Neural cell (in vitro differentiated cells): Measurements from ENCODE around the gene TMEM123. TPM values are rescaled to one million over a fixed set of nuclear protein-coding genes. Genes with fewer than 3 reads are reported as not detected.

Source experiments
- H2AFZ ChIP-seq: fragments of 200-600, 300-800 bp; sonication (generic), shearing (Covaris generic); 2 replicates; pipeline ENCODE4 v1.6.0; 2014; ENCODE audit warnings: low read depth, mild to moderate bottlenecking, antibody characterized with exemption, low read length, moderate library complexity
- H3F3A ChIP-seq: fragments of 200-600 bp; shearing (Covaris generic); 2 replicates; pipeline ENCODE4 v1.6.1; 2016; ENCODE audit warnings: mild to moderate bottlenecking, moderate library complexity, mixed read lengths, antibody characterized with exemption, low read length; ENCODE audit not compliant: insufficient read depth, poor library complexity, severe bottlenecking
- H3K27ac ChIP-seq: fragments of 200-600, 300-800 bp; sonication (generic), shearing (Covaris generic); 2 replicates; pipeline ENCODE4 v1.5.1; 2014; ENCODE audit warnings: mild to moderate bottlenecking, low read length, moderate library complexity
- H3K27me3 ChIP-seq: fragments of 300-800, 200-600 bp; sonication (generic), shearing (Covaris generic); 2 replicates; pipeline ENCODE4 v1.6.0; 2014; ENCODE audit warnings: mild to moderate bottlenecking, low read depth, low read length, moderate library complexity; ENCODE audit not compliant: insufficient read depth
- H3K36me3 ChIP-seq: fragments of 300-800, 200-600 bp; sonication (generic), shearing (Covaris generic); 2 replicates; pipeline ENCODE4 v1.5.1; 2014; ENCODE audit warnings: mild to moderate bottlenecking, antibody characterized with exemption, low read length, moderate library complexity; ENCODE audit not compliant: insufficient read depth
- H3K4me2 ChIP-seq: fragments of 300-800, 200-600 bp; sonication (generic), shearing (Covaris generic); 2 replicates; pipeline ENCODE4 v1.6.0; 2014; ENCODE audit warnings: mild to moderate bottlenecking, low read length
- H3K4me3 ChIP-seq: fragments of 300-800, 200-600 bp; sonication (generic), shearing (Covaris generic); 2 replicates; pipeline ENCODE4 v1.5.1; 2014; ENCODE audit warnings: mild to moderate bottlenecking, low read length, moderate library complexity
- H3K79me2 ChIP-seq: fragments of 200-600 bp; shearing (Covaris generic); replicated peaks from 2 replicates; pipeline ENCODE4 v1.6.0; 2014; ENCODE audit warnings: mild to moderate bottlenecking, low read length, moderate library complexity; ENCODE audit not compliant: insufficient read depth
- H3K9ac ChIP-seq: fragments of 300-800, 200-600 bp; sonication (generic), shearing (Covaris generic); 2 replicates; pipeline ENCODE4 v1.6.1; 2016; ENCODE audit warnings: mild to moderate bottlenecking, low read length, mixed read lengths
- H3K9me2 ChIP-seq: fragments of 200-600 bp; shearing (Covaris generic); 2 replicates; pipeline ENCODE4 v1.6.1; 2016; ENCODE audit warnings: mild to moderate bottlenecking, low read length, mixed read lengths; ENCODE audit not compliant: insufficient read depth
- H3K9me3 ChIP-seq: fragments of 200-600, 300-800 bp; sonication (generic), shearing (Covaris generic); 2 replicates; pipeline ENCODE4 v1.6.1; 2016; ENCODE audit warnings: mild to moderate bottlenecking, mixed run types, low read length, moderate library complexity, mixed read lengths
- H4K20me1 ChIP-seq: fragments of 200-600 bp; shearing (Covaris generic); 2 replicates; pipeline ENCODE4 v1.6.1; 2016; ENCODE audit warnings: mild to moderate bottlenecking, mixed run types; ENCODE audit not compliant: insufficient read depth
- CTCF ChIP-seq: fragments of 450-650 bp; IDR thresholded peaks from 2 replicates; pipeline ENCODE4 v1.5.1; 2014; ENCODE audit warnings: antibody characterized with exemption, mild to moderate bottlenecking, moderate library complexity; ENCODE audit not compliant: poor library complexity, severe bottlenecking
- EP300 ChIP-seq: fragments of 450-650 bp; conservative IDR thresholded peaks from 2 replicates; pipeline ENCODE4 v1.6.1; 2014; ENCODE audit warnings: antibody characterized with exemption, mild to moderate bottlenecking, moderate library complexity; ENCODE audit not compliant: poor library complexity, severe bottlenecking
- EZH2 ChIP-seq: fragments of 200-600, 300-800 bp; shearing (Covaris generic), sonication (generic); IDR thresholded peaks from 2 replicates; pipeline ENCODE4 v1.6.1; 2014; ENCODE audit warnings: antibody characterized with exemption, low read length, borderline replicate concordance, mild to moderate bottlenecking; ENCODE audit not compliant: insufficient read depth, poor library complexity, severe bottlenecking
- MXI1 ChIP-seq: fragments of 450-650 bp; conservative IDR thresholded peaks from 2 replicates; pipeline ENCODE4 v1.6.1; 2014; ENCODE audit warnings: antibody characterized with exemption, mild to moderate bottlenecking; ENCODE audit not compliant: poor library complexity, severe bottlenecking
- POLR2AphosphoS5 ChIP-seq: IDR thresholded peaks from 2 replicates; pipeline ENCODE4 v1.6.1; 2012
- RAD21 ChIP-seq: fragments of 450-650 bp; conservative IDR thresholded peaks from 2 replicates; pipeline ENCODE4 v1.6.1; 2014; ENCODE audit warnings: antibody characterized with exemption, mild to moderate bottlenecking, moderate library complexity
- REST ChIP-seq: IDR thresholded peaks from 2 replicates; pipeline ENCODE4 v1.6.1; 2012; ENCODE audit warnings: borderline replicate concordance
- SMC3 ChIP-seq: fragments of 450-650 bp; conservative IDR thresholded peaks from 2 replicates; pipeline ENCODE4 v1.6.1; 2014; ENCODE audit warnings: antibody characterized with exemption, mild to moderate bottlenecking, moderate library complexity; ENCODE audit not compliant: poor library complexity
- TAF1 ChIP-seq: IDR thresholded peaks from 2 replicates; pipeline ENCODE4 v1.6.1; 2012; ENCODE audit warnings: low read depth
- polyA plus RNA-seq: library from polyadenylated mRNA; depleted of rRNA; stranded (reverse); fragments of >200 nt; gene quantifications from 2 replicates; pipeline ENCODE4 v1.2.3, GENCODE V29; 2014

Gene TMEM123
- polyA plus RNA-seq, 1 donor from 2014 or later, result 7.7 TPM

GRCh38 chr11:102383839-102384238, 68.7 kb downstream of the TMEM123 start:
- H3F3A ChIP-seq, result no peaks in the 10 kb centered on the region
- TF ChIP-seq TAF1, result no peak
- no peaks in the 10 kb centered on the region for H3K9me2 ChIP-seq
- H3K27ac ChIP-seq, result no peak overlapping the region
- H3K36me3 ChIP-seq, result peaks cover 11% of the 10 kb centered on the region
- H3K27me3 ChIP-seq, result no peaks in the 10 kb centered on the region
- no peaks in the 10 kb centered on the region for H3K79me2 ChIP-seq
- no peak overlapping the region for H3K4me3 ChIP-seq
- no peak overlapping the region for H3K9ac ChIP-seq
- H4K20me1 ChIP-seq, result no peaks in the 10 kb centered on the region
- no peak overlapping the region for H2AFZ ChIP-seq
- no peak overlapping the region for H3K4me2 ChIP-seq
- no peaks in the 10 kb centered on the region for H3K9me3 ChIP-seq

- Histone ChIP-seq H3K4me2 (no peak overlapping the region), H3K27ac (no peak overlapping the region), H3K9me2 (no peaks in the 10 kb centered on the region), H3K9me3 (no peaks in the 10 kb centered on the region), H2AFZ (no peak overlapping the region), H3F3A (no peaks in the 10 kb centered on the region), H3K79me2 (no peaks in the 10 kb centered on the region), H3K4me3 (no peak overlapping the region), H3K9ac (no peak overlapping the region), H3K36me3 (peaks cover 9% of the 10 kb centered on the region), H4K20me1 (no peaks in the 10 kb centered on the region), H3K27me3 (no peaks in the 10 kb centered on the region)
- no peak for TF ChIP-seq EZH2
- no peak for TF ChIP-seq MXI1
- TF ChIP-seq REST, result no peak
- TF ChIP-seq EP300, result no peak
- no peak for TF ChIP-seq SMC3
- TF ChIP-seq RAD21, result no peak
- no peak for TF ChIP-seq TAF1
- no peak for TF ChIP-seq CTCF
- no peak for TF ChIP-seq POLR2AphosphoS5
These were observed 70.2 kb downstream of the TMEM123 start for GRCh38 chr11:102382384-102382783.

- Histone ChIP-seq H3F3A (no peaks in the 10 kb centered on the region), H2AFZ (no peak overlapping the region), H3K27ac (no peak overlapping the region), H3K9ac (no peak overlapping the region), H3K4me3 (no peak overlapping the region), H3K79me2 (no peaks in the 10 kb centered on the region), H3K9me2 (no peaks in the 10 kb centered on the region), H3K9me3 (no peaks in the 10 kb centered on the region), H3K36me3 (peaks cover 9% of the 10 kb centered on the region), H3K27me3 (no peaks in the 10 kb centered on the region), H4K20me1 (no peaks in the 10 kb centered on the region), H3K4me2 (no peak overlapping the region)
- no peak for TF ChIP-seq CTCF
- TF ChIP-seq RAD21, result no peak
- TF ChIP-seq EP300, result no peak
- no peak for TF ChIP-seq REST
- no peak for TF ChIP-seq EZH2
- TF ChIP-seq MXI1, result no peak
- TF ChIP-seq SMC3, result no peak
- no peak for TF ChIP-seq TAF1
- TF ChIP-seq POLR2AphosphoS5, result no peak
These were observed 73.7 kb downstream of the TMEM123 start for GRCh38 chr11:102378818-102379217.
